ENCODE results near the gene EXOC3L4.
"Not testable (repeated sequence)": the region's sequence is repeated elsewhere in the genome, so short reads cannot be mapped to it uniquely, and the experiment has no call there.

EXOC3L4 gene

GRCh38 chr14:103094406-103095209, at the start of gene EXOC3L4:
Gene EXOC3L4 (plus strand): TSS chr14:103094725. CDS start chr14:103100220, 5,495 bp downstream.
- no peak for DNase-seq

- DNase-seq: no peak
These were observed 49.1 kb upstream of the EXOC3L4 start for GRCh38 chr14:103045371-103045869.

GRCh38 chr14:103047453-103047852, 47.1 kb upstream of the EXOC3L4 start:
- not testable (repeated sequence) for DNase-seq

- no peak for DNase-seq
These were observed 43.6 kb upstream of the EXOC3L4 start for GRCh38 chr14:103050935-103051334.

GRCh38 chr14:103052407-103052806, 42.1 kb upstream of the EXOC3L4 start:
- DNase-seq: no peak

GRCh38 chr14:103055695-103056094, 38.8 kb upstream of the EXOC3L4 start:
- DNase-seq: no peak

- DNase-seq: no peak
These were observed 38.0 kb upstream of the EXOC3L4 start for GRCh38 chr14:103056322-103057027.

GRCh38 chr14:103057028-103057371, 37.5 kb upstream of the EXOC3L4 start:
- no peak for DNase-seq

- no peak for DNase-seq
These were observed 37.0 kb upstream of the EXOC3L4 start, which contains the start of gene CDC42BPB for GRCh38 chr14:103057372-103058163. Gene CDC42BPB (minus strand): TSS chr14:103057549. CDS start chr14:103057173, 376 bp downstream.

- DNase-seq: no peak
These were observed 36.1 kb upstream of the EXOC3L4 start for GRCh38 chr14:103058164-103059055.

GRCh38 chr14:103059556-103059955, 35.0 kb upstream of the EXOC3L4 start:
- no peak for DNase-seq

GRCh38 chr14:103061482-103061976, 33.0 kb upstream of the EXOC3L4 start:
- no peak for DNase-seq

- DNase-seq: no peak
These were observed 30.1 kb upstream of the EXOC3L4 start for GRCh38 chr14:103064436-103064835.

GRCh38 chr14:103064978-103065377, 29.5 kb upstream of the EXOC3L4 start:
- DNase-seq: no peak

- no peak for DNase-seq
These were observed 28.7 kb upstream of the EXOC3L4 start for GRCh38 chr14:103065861-103066260.

- DNase-seq: no peak
These were observed 28.1 kb upstream of the EXOC3L4 start for GRCh38 chr14:103066399-103066798.

GRCh38 chr14:103067231-103067954, 27.1 kb upstream of the EXOC3L4 start:
- DNase-seq: no peak

- DNase-seq: no peak
These were observed 26.0 kb upstream of the EXOC3L4 start for GRCh38 chr14:103068351-103069073.

- no peak for DNase-seq
These were observed 24.2 kb upstream of the EXOC3L4 start for GRCh38 chr14:103070263-103070885.

GRCh38 chr14:103070971-103071542, 23.5 kb upstream of the EXOC3L4 start:
- no peak for DNase-seq
